LoVo (cell line): ENCODE data around the gene DPH7.
A peak's percentile ranks its signal among the peaks of the same experiment; 100 is the strongest.
"Not testable (repeated sequence)": the region's sequence is repeated elsewhere in the genome, so short reads cannot be mapped to it uniquely, and the experiment has no call there.

Experiments
- DNase-seq: peaks from one replicate; pipeline ENCODE4 v3.0.0-alpha.2; 2016; ENCODE audit warnings: low spot score

DPH7 gene

GRCh38 chr9:137606005-137606621 lies 27.4 kb upstream of the DPH7 start:
- DNase-seq: no peak

GRCh38 chr9:137605121-137606004 lies 26.6 kb upstream of the DPH7 start, which contains the start of gene ARRDC1:
TSS of gene ARRDC1 (plus strand) at chr9:137605686. CDS start at chr9:137605718, 32 bp downstream.
- peak; percentile 92 for DNase-seq

GRCh38 chr9:137604345-137605086 lies 25.8 kb upstream of the DPH7 start:
- DNase-seq: no peak

- no peak for DNase-seq
Observed at GRCh38 chr9:137603879-137604278, 25.2 kb upstream of the DPH7 start.

GRCh38 chr9:137602661-137603060 lies 23.9 kb upstream of the DPH7 start:
- DNase-seq: no peak

- DNase-seq: no peak
Observed at GRCh38 chr9:137598943-137599342, 20.2 kb upstream of the DPH7 start.

GRCh38 chr9:137596577-137596976 lies 17.9 kb upstream of the DPH7 start:
- not testable (repeated sequence) for DNase-seq

GRCh38 chr9:137593176-137593575 lies 14.5 kb upstream of the DPH7 start:
- DNase-seq: no peak

GRCh38 chr9:137592767-137593166 lies 14.0 kb upstream of the DPH7 start:
- no peak for DNase-seq

- DNase-seq: peak; percentile 93
Observed at GRCh38 chr9:137590469-137591383, 12.0 kb upstream of the DPH7 start, which contains the start of gene ZMYND19. TSS of gene ZMYND19 (minus strand) at chr9:137590512. CDS start at chr9:137590263, 249 bp downstream.

GRCh38 chr9:137590123-137590468 lies 11.4 kb upstream of the DPH7 start:
- no peak for DNase-seq

- no peak for DNase-seq
Observed at GRCh38 chr9:137589441-137590122, 10.9 kb upstream of the DPH7 start.

GRCh38 chr9:137588891-137589290 lies 10.2 kb upstream of the DPH7 start:
- no peak for DNase-seq

- no peak for DNase-seq
Observed at GRCh38 chr9:137588311-137588710, 9.6 kb upstream of the DPH7 start.

GRCh38 chr9:137586854-137587253 lies 8.1 kb upstream of the DPH7 start:
- no peak for DNase-seq

GRCh38 chr9:137583957-137584356 lies 5.2 kb upstream of the DPH7 start:
- DNase-seq: no peak

- no peak for DNase-seq
Observed at GRCh38 chr9:137583347-137583746, 4.6 kb upstream of the DPH7 start.

- no peak for DNase-seq
Observed at GRCh38 chr9:137582286-137582860, 3.6 kb upstream of the DPH7 start.

- no peak for DNase-seq
Observed at GRCh38 chr9:137581361-137582285, 2.9 kb upstream of the DPH7 start.

GRCh38 chr9:137580954-137581322 lies 2.2 kb upstream of the DPH7 start:
- DNase-seq: no peak
